Left ventricle myocardium superior (tissue), 1 donor: Measurements from ENCODE around the gene BMP10. TPM values are rescaled to one million over a fixed set of nuclear protein-coding genes. Genes with fewer than 3 reads are reported as not detected.
"Not testable (repeated sequence)": the region's sequence is repeated elsewhere in the genome, so short reads cannot be mapped to it uniquely, and the experiment has no call there.

ENCODE experiments used
- ATAC-seq: fragments of 200-7000 bp; cut with Tn5 transposase; one replicate; pipeline ENCODE4 v1.9.1; 2020; ENCODE audit warnings: mild to moderate bottlenecking, moderate library complexity
- DNase-seq: peaks from one replicate; pipeline ENCODE4 v3.0.0-alpha.2; 2020
- intact Hi-C: fragments of 100-400 bp; cut with micrococcal nuclease; formaldehyde crosslinking; loops from one replicate; pipeline ENCODE4 v1.11.0; 2022
- total RNA-seq: library from RNA; stranded (reverse); fragmentation: NEBNext Ultra II Directional; extraction: Animal tissue kit (Norgen Biotek cat#: 25700); gene quantifications from one replicate; pipeline ENCODE4 v1.2.1, GENCODE V29; 2021
- donor health status: DM: no; HTN: yes; CAD: no; lungs with severe emphysema.

BMP10 gene
- total RNA-seq, 1 donor from 2014 or later: 0.25 TPM

DNA sequence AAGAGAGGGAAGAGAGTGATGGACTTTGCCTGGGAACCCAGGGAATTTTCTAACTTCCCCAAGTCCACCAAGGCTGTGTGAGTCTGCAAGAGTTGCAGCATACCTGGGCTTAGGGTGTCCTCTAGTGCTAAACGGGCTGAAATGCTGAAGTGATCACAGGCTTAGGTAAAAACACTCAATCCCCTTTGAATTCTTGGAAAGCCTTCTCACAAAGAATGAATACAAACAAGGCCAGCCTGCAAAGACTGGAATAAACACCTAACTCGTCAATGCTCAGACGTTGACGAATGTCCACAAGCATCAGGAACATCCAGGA, 30.0 kb upstream of the BMP10 start:
- intact Hi-C loops: no loop called here
- DNase-seq: no peak
- no peak for ATAC-seq

DNA sequence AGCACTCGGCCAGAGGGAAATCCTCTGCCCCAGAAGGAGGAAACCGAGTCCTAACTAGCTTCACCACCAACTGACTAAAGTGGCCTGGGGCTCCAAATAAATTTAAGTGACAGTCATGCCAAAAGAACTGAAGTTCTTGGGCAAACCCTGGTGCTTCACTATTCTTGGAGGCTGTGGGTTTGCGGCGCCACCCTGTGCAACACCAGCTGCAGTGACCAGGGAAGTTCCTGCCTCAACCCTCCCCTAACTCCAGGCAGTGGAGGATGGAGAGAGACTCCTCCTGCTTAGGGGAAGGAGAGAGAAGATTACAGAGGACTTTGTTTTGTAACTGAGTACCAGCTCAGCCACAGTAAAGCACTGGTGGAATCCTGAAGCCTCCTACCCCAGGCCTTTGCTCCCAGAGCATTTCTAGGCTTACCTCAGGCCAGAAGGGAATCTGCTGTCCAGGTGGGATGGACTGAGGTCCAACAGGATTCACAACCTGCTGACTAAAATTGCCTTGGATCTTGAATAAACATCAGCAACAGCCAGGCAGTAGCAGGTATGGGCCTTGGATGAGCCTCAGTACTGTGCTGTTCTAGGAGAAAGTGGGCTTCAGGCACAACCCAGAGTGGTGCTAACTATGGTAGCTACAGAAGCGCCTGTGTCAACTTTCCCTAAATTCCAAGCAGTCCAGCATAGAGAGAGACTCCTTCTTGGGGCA, 29.4 kb upstream of the BMP10 start:
- intact Hi-C loops: no loop called here
- DNase-seq: no peak
- ATAC-seq: no peak

DNA sequence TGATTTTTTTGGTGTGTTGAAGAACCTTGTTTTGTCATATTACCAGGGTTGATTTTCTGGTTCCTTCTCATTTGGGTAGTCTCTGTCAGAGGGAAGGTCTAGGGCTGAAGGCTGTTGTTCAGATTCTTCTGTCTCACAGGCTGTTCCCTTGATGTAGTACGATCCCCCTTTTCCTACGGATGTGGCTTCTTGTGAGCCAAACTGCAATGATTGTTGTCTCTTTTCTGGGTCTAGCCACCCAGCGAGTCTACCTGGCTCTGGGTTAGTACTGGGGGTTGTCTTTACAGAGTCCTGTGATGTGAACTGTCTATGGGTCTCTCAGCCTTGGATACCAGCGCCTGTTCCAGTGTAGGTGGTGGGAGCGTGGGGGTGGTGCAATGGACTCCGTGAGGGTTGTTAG, 24.8 kb upstream of the BMP10 start:
- DNase-seq, ATAC-seq, intact Hi-C loops: not testable (repeated sequence)

DNA sequence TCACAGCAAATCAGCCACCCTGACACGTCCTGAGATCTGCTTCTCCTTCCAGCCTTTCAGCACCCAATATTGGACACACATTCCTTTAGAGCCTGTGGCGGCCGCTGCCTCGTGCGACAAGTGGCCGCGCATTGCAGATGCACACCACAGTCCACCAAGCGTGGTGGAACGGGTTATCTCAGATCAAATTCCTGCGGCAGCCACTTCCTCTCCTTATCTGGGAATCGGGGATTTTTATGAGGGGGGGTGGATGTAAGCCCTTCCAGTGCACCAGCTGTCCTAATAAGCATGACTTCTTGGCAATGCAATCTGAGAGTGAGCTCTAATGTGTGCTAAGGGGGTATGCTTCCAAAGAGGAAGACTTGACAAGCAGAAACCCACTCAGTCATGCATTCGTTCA, 18.3 kb upstream of the BMP10 start:
- intact Hi-C loops: no loop called here
- no peak for DNase-seq
- no peak for ATAC-seq

DNA sequence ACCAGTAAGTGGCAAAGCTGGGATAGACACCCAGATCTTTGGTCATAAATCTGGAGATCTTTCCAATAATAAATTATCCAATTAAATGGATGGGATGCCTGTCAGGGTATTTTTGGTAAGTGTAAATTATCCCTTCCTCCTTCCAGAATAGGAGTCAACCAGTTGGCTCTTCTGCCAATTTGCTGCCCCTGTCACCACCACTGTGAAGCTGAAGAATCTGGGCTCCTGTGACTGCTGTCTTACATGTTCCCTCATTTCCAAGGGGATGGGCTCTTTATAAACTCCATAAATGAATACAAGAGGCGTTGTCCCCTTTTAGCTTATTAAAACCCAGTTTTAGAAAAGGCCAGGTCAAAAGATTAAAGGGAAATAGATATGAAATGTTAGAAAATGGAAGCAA, 17.8 kb upstream of the BMP10 start:
- no peak for DNase-seq
- no peak for ATAC-seq
- intact Hi-C loops: no loop called here

DNA sequence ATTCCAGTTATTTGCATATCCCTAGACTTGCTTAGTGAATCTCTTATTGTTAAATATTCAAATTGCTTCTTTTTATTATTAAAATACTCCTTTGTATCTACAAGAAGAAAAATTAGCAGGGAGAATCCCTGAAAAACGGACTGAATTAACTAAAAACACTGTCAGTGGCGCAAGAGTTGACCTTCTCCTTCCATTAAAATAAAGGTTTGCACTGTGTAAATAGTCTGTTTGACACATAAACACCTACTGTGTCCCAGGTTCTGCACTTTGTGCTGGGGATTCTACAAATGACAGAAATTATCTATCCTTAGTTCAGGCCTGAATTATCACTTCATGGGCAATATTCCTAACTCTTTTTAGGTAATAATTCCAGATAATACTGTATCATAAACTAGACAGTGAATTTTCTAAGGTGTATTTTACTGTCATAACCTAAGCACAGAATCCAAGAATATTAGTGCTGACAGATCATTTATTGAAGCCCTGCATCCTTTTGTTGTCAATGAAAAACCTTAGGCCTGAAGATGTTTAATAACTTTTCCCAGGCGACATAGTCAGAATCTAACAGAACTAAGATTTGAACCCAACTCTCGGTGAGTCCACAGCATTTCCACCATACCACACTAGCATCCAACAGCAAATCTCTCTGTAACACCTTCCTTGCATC, 17.0 kb upstream of the BMP10 start:
- intact Hi-C loops: no loop called here
- ATAC-seq: no peak
- no peak for DNase-seq

DNA sequence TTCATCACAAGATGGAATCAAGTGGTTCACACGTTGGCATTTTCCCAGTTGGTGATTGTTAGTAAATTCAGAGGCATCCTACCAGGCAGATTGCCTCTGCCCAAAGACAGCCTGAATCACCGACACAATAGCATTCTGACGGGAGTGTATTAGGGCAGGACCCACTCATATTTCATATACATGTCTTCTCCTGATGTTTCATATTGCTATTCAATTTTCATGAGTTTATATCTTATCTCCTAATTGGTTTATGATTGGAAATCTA, 14.5 kb upstream of the BMP10 start:
- no peak for ATAC-seq
- intact Hi-C loops: no loop called here
- DNase-seq: no peak

DNA sequence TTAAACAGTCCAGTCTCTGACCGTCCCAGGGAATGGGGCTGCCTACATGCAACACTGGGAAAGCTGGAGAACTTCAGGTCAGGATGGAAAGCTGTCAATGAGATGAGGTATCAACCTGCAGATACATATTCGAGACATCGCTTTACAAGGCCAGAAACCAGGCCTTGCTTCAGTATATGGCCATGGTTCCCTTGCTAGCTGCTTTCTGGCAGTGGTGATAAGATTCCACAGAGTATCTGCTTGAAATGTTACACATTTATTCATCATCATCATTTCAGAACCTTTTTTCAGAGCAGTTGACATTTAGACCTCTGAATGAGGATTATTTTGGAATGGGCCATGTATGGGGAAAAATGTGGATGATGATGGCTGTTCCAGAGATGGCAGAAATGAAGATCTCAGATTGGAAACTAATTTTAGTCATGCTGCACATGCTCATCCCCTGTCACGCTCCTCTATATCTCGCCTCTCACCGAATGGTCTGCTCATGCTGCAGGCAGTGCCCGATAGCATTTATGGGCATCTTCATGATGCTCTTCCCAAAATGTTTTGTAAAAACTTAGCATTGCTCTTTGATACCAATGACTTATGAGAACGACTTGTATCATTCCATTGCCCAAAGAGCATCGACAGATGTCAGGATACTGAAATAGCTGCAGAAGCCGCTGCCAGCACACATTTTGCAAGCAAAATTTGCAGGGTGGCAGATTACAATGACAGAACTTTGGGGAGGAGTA, 14.0 kb upstream of the BMP10 start:
- intact Hi-C loops: no loop called here
- no peak for DNase-seq
- ATAC-seq: no peak

DNA sequence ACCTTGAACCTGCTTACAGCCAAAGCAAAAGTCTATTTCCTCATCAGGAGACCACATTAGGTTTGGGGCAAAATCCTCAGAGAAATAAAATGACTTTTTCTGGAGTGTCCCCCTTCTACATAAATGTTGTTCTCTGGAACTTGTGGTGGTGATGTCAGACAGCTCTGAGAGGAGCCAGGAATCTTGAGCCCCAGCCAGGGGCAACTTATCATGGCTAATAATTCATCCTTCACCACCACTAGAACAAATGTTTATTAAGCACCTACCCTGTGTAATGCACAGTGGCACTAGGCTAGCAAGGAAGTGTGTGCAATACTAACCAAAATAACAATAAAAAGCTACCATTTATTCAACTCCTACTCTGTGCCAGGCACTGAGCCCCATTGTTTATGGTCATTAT, 9.0 kb upstream of the BMP10 start:
- intact Hi-C loops: no loop called here
- DNase-seq: no peak
- ATAC-seq: no peak

DNA sequence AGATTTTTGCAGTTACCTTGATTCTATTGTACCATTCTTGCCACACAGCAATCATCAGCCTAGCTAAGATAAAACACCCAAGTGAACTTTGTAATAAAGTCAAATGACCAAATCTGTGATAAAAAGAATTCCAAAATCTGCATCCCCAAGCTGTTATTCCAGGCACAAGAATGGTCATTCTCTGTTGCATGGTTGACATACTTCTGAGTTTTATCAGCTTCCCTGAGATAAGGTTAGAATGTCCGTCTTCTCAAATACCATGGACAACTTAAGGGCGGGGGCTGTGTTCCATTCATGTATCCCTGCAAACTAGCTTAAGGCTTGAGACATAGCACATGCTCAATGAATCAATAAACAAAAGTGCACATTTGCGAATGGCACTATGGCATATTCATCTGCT, 8.1 kb upstream of the BMP10 start:
- intact Hi-C loops: no loop called here
- DNase-seq (no peak), ATAC-seq (no peak)

DNA sequence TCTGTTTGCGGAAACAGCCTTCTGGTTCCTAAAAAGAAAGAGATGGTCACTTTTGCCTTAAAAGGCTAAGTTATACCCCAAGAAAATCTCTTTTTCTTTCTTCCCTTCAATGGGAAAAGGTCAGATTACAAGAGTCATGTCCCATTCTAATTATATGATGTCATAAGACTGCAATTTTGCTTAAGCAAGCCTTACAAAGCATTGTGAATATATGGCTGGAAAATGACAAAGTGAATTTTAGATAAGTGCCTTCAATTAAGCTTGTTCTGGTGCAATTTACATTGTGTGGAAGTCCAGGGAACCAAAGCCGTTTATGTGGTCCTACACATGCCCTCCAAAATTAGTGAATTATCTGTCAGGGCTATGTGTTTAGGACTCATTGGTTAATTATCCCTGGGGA, 7.6 kb upstream of the BMP10 start:
- intact Hi-C loops: no loop called here
- DNase-seq: no peak
- ATAC-seq: no peak

DNA sequence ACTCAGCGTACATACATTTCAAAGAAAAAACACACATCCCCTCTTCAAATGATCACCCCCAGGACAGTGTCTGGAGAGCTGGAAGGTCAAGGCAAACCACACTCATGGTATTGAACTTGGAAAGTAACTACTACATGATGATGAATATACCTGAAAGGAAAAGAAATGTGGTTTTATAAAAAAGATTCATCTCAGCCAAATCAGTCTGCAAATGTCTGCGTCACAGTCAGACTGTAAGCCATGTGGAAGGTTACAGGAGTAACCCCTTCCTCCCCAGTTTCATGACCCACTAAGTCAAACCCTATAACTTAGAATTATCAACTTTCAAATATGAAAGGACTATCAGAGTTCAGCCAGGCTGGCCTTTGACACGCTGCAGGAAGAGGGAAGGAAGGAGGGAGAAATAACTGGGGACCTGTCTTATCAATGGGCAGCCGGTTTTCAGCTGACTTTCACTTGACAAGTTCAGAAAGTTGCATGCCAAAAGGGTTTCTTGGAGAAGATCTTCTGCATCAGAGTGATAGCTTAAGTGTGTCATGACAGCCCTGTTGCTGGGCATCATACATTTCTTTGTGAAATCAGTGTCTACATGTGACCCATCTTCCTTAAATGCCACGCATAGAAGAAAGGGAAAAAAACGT, 7.0 kb upstream of the BMP10 start:
- intact Hi-C loops: no loop called here
- ATAC-seq (no peak), DNase-seq (no peak)

DNA sequence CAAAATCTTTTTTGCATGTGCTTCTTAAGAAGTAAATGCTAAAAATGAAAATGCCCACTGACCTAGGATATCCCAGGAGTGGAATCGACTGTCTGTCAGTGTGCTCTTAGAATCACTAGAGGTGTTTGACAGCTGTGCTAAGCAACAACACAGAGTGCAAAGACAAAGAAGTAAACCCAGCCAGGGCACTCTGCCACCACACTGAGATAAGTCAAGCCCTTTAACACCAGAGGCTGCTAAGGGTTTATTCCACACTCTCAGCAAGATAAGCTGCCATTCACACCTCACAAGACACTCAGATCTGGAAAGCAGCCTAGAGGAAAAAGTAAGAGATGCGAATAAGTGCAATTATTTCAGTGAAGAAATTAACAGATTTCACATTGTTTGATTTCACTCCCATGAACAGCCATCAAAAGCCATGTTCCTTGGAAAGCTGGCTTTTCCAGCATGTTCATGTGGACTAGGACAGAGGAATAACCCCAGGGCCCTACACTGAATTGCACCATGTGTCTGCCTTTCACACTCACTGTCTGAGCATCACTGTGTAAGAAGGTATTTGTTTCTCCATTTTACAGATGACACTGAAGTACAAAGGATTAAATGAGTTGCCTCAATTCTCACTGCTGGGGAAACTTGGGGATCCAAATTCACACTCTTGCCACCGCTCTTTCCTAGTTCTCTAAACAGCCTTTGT, 6.0 kb upstream of the BMP10 start:
- ATAC-seq: peak; percentile 100
- intact Hi-C loops: no loop called here
- DNase-seq: peak; percentile 77

DNA sequence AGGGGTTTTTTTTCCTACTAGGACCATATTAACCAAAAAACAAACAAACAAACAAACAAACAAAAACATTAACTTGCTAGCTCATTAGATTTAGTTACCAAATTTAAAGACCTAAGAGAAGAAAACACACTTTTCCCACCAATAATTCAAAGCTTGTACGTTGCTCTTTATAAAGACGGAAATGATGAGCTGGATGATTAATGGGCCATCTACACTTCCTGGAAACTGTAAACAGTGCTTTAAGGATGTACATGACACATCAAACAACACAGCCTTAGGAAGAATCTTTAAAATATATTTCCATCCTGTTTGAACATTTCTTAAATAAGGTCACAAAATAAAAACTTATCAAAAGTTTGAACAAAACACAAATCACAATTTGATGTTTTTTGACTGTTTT, 982 bp downstream of the BMP10 start:
- DNase-seq (no peak), ATAC-seq (no peak)
- intact Hi-C loops: no loop called here

DNA sequence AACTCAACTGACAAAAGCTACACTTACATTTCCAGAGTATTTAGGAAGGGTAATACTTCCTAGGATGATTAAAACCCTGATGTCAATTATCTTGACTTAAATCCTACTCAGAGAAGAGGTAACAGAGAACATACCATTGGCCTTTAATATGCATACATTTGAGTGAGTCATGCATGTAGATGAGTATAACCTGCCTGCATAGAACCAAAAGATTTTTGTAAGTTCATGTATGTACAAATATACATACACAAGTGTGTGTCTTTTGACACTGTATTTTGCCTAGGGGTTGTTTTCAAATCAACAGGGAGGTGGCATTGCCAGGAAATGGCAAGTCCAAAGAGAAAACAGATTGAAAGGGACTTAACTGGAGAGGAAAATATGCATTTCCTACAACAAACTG, 6.1 kb downstream of the BMP10 start:
- DNase-seq: no peak
- intact Hi-C loops: no loop called here
- ATAC-seq: no peak

DNA sequence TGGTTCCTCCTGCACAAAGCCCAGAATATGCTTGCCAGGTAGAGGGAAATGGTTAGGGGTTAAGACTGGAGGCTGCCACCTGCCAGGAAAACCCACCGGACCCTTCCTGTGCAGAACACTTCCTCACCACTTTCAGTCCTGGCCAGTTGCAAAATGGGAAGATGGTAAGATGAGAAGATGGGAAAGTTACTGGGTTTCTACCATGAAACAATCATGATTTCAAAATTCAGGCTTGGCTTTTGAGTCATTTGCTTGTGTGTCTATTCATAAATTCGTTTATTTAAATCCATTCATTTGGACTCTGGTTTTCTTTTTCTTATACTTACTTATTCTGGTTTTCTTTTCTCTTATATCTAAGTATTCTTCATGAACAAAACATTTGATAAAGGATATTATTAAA, 7.2 kb downstream of the BMP10 start:
- DNase-seq: no peak
- ATAC-seq: no peak
- intact Hi-C loops: no loop called here

DNA sequence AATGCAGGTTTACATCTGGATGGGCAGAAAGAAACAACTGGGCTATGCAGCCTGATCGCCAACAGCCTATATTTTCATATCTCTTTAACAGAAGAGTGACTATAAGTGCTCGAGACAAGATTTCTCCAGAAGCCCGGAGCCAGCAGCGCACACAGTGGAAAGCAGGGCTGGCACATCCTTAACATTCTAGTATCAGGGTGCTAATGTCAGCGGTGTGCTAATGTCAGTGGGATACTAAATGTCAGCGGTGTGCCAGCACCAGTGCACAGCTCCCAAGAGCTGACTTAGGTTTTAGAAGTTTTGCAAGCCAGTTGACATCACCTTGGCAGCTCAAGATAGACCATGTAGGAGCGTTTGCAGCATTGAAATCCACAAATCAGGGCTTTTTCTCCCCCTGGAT, 8.3 kb downstream of the BMP10 start:
- intact Hi-C loops: no loop called here
- DNase-seq (peak; percentile 28), ATAC-seq (peak; percentile 57)

DNA sequence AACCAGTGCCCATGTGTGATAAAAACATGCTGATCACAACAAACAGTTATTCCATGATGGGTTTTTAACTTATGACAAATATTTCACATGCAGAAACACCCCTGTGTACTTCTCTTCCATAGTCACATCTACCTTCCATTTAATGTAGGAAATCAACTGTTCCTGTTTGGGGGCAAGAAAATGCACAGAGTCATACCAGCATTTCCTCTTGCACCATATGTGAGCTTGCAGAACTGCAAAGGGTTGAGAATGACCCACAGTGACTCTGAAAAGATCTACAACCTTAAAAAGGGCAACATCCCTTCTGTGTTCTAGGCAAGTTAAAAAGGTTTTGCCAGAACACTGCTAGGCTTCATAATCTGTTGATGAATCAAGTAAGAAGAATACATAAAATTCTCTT, 9.9 kb downstream of the BMP10 start:
- ATAC-seq: no peak
- intact Hi-C loops: no loop called here
- DNase-seq: no peak

DNA sequence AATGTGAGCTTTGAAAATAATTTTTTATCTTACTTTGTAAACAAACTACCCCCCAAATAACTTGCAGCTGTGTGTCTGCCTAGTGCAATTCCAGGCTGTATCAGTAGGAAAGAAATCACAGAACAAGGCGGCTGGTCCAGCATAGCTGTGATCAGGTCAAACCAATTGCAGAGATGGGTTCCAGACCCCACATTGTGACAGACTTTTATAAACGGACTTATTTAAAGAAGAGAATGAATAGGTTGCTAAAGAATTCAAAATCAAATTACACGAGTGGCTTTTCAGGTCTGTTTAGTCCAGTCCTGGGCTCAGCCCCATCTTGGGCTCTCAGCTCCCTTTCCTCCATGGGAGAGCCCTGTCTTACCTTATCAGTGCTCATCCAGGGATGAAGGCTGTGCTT, 11.1 kb downstream of the BMP10 start:
- intact Hi-C loops: no loop called here
- DNase-seq: no peak
- no peak for ATAC-seq

DNA sequence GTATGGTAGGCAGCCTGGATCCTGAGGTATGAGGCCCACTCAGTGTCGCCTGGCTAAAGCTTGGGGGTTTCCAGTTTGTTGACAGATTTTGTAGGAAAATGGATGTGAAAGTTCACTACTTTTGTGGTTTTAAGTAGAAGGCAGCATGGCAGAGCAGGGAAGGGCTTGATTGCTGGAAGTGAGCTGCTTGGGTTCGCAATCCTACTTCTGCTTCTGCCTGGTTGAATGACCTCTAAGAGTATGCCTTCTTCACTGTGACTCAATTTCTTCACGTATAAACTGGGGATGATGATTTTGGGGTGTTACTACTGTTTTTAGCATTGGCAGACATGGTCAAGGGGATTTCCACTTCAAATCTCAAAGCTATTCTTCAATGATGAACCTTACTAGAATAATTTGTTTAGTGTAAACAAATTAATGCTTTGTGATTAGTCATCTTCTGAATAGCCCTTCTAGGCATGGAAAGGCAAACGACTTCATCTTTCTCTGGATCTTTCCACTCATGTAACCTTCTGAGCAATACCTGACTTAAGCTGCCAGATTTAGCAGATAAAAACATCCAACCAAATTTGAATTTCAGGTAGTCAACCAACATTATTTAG, 13.2 kb downstream of the BMP10 start:
- ATAC-seq (no peak), DNase-seq (no peak)
- intact Hi-C loops: no loop called here
